HepG2 (cell line): ENCODE measurements around the gene ALDOA. TPM values are rescaled to one million over a fixed set of nuclear protein-coding genes. Genes with fewer than 3 reads are reported as not detected.

Experiments used
- BCL3 ChIP-seq: sonication (generic); formaldehyde crosslinking; IDR thresholded peaks from 2 replicates; pipeline ENCODE4 v1.5.1; 2020; ENCODE audit warnings: mild to moderate bottlenecking, missing genetic modification reagents, moderate library complexity
- CBX5 ChIP-seq: sonication (generic); formaldehyde crosslinking; IDR thresholded peaks from 2 replicates; pipeline ENCODE4 v1.4.0; 2020; ENCODE audit warnings: missing genetic modification reagents, borderline replicate concordance
- GLMP ChIP-seq: sonication (generic); formaldehyde crosslinking; IDR thresholded peaks from 2 replicates; pipeline ENCODE4 v1.9.0; 2021; ENCODE audit warnings: missing genetic modification reagents, mild to moderate bottlenecking, borderline replicate concordance
- HNRNPK ChIP-seq: fragments of 200-400 bp; formaldehyde crosslinking; IDR thresholded peaks from 2 replicates; pipeline ENCODE4 v1.6.1; 2018; ENCODE audit warnings: low read length, low read depth, moderate library complexity, mild to moderate bottlenecking; ENCODE audit not compliant: poor library complexity, severe bottlenecking
- IKZF4 ChIP-seq: sonication (generic); formaldehyde crosslinking; IDR thresholded peaks from 2 replicates; pipeline ENCODE4 v1.5.1; 2020; ENCODE audit warnings: borderline replicate concordance, mild to moderate bottlenecking, low read depth, missing genetic modification reagents; ENCODE audit errors: not compliant biosample characterization
- MAZ ChIP-seq, 2 experiments: sonication (generic) in 1 of 2; formaldehyde crosslinking in 1 of 2; IDR thresholded peaks; 2 replicates each; pipeline versions ENCODE4 v1.5.0 to v1.6.1; 2012 to 2020; ENCODE audit warnings: low read depth in 2 of 2, mild to moderate bottlenecking in 2 of 2, borderline replicate concordance in 1 of 2, improper control_type of control experiment in 1 of 2, low read length in 1 of 2, missing genetic modification reagents in 1 of 2, moderate library complexity in 1 of 2
- SALL1 ChIP-seq: sonication (generic); formaldehyde crosslinking; IDR thresholded peaks from 2 replicates; pipeline ENCODE4 v1.8.0; 2022; ENCODE audit warnings: mild to moderate bottlenecking, missing genetic modification reagents
- STAG1 ChIP-seq: sonication (generic); formaldehyde crosslinking; IDR thresholded peaks from 2 replicates; pipeline ENCODE4 v1.4.0; 2020; ENCODE audit warnings: missing genetic modification reagents
- TCF7 ChIP-seq: sonication (generic); IDR thresholded peaks from 2 replicates; pipeline ENCODE4 v1.6.1; 2016; ENCODE audit warnings: antibody characterized with exemption, low read depth
- TFDP1 ChIP-seq: IDR thresholded peaks from 2 replicates; pipeline ENCODE4 v1.6.1; 2016; ENCODE audit warnings: missing compliant biosample characterization, missing genetic modification reagents, borderline replicate concordance
- THAP11 ChIP-seq: IDR thresholded peaks from 2 replicates; pipeline ENCODE4 v1.6.1; 2016; ENCODE audit warnings: missing biosample characterization, missing genetic modification reagents
- THAP8 ChIP-seq: sonication (generic); formaldehyde crosslinking; IDR thresholded peaks from 2 replicates; pipeline ENCODE4 v1.5.1; 2020; ENCODE audit warnings: missing genetic modification reagents, mild to moderate bottlenecking, borderline replicate concordance
- UBTF ChIP-seq: sonication (generic); formaldehyde crosslinking; IDR thresholded peaks from 2 replicates; pipeline ENCODE4 v1.4.0; 2020; ENCODE audit warnings: mild to moderate bottlenecking, missing genetic modification reagents
- ZNF230 ChIP-seq: sonication (generic); formaldehyde crosslinking; IDR thresholded peaks from 2 replicates; pipeline ENCODE4 v1.4.0; 2020; ENCODE audit warnings: mild to moderate bottlenecking, missing genetic modification reagents
- ZNF232 ChIP-seq: sonication (generic); formaldehyde crosslinking; IDR thresholded peaks from 2 replicates; pipeline ENCODE4 v1.4.0; 2020; ENCODE audit warnings: missing genetic modification reagents, borderline replicate concordance
- ZNF598 ChIP-seq: sonication (generic); formaldehyde crosslinking; IDR thresholded peaks from 2 replicates; pipeline ENCODE4 v1.5.1; 2020; ENCODE audit warnings: mild to moderate bottlenecking, missing genetic modification reagents, borderline replicate concordance
- ZNF619 ChIP-seq: sonication (generic); formaldehyde crosslinking; IDR thresholded peaks from 2 replicates; pipeline ENCODE4 v1.4.0; 2020; ENCODE audit warnings: mild to moderate bottlenecking, missing genetic modification reagents
- ZNF691 ChIP-seq: sonication (generic); formaldehyde crosslinking; IDR thresholded peaks from 2 replicates; pipeline ENCODE4 v1.4.0; 2020; ENCODE audit warnings: missing genetic modification reagents, low read depth, mild to moderate bottlenecking, borderline replicate concordance
- ZNF883 ChIP-seq: sonication (generic); formaldehyde crosslinking; IDR thresholded peaks from 2 replicates; pipeline ENCODE4 v1.5.1; 2020; ENCODE audit warnings: mild to moderate bottlenecking, missing genetic modification reagents; ENCODE audit errors: not compliant biosample characterization
- ZSCAN9 ChIP-seq: IDR thresholded peaks from 2 replicates; pipeline ENCODE4 v1.6.1; 2016; ENCODE audit warnings: borderline replicate concordance
- polyA plus RNA-seq, 8 experiments: library from polyadenylated mRNA; depleted of rRNA in 3 of 8; stranded (reverse) in 7 of 8; unstranded in 1 of 8; fragments of >200 nt; fragmentation: Illumina TruSeq in 4 of 8; extraction: Trizol in 4 of 8; gene quantifications; 2 replicates each; pipeline versions ENCODE4 v1.2.1 to v1.2.3, GENCODE V29; 2011 to 2016; ENCODE audit warnings: low read depth in 4 of 8, missing spikeins in 1 of 8, mixed read lengths in 1 of 8; ENCODE audit not compliant: insufficient read depth in 1 of 8
- total RNA-seq, 5 experiments: library from RNA; depleted of rRNA; stranded (reverse); fragments of >200 nt; fragmentation: Illumina TruSeq; extraction: Trizol; gene quantifications; 2 replicates each; pipeline ENCODE4 v1.2.3, GENCODE V29; 2016; ENCODE audit warnings: low read depth in 1 of 5

ALDOA gene
- total and polyA plus RNA-seq, 2 of the 13 experiments (the other 11 are each of a cell fraction or from before 2014, with no cell fraction given) = 925 to 1,884 TPM

GRCh38 chr16:30054959-30055553 lies 10.5 kb upstream of the ALDOA start (continued):
- no peak for TF ChIP-seq HNRNPK
- 0 out of 2 replicates have a peak, but pooled peaks have one; percentile 36 for TF ChIP-seq ZSCAN9 (CRISPR knock-in tag)
- TF ChIP-seq STAG1 (CRISPR knock-in tag) = peak; percentile 75
- TF ChIP-seq UBTF = peak; percentile 51; the same call in 1 of the 2 replicates
- peak; percentile 65; the same call in 1 of the 2 replicates for TF ChIP-seq ZNF232
- TF ChIP-seq IKZF4 (CRISPR knock-in tag) = peak; percentile 33
- peak; percentile 70; the same call in 1 of the 2 replicates for TF ChIP-seq ZNF691 (CRISPR knock-in tag)
- TF ChIP-seq ZNF883 = peak; percentile 80
- peak; percentile 51; the same call in 1 of the 2 replicates for TF ChIP-seq MAZ (IDR thresholded peaks at IDR 0.05; ENCODE audit: borderline replicate concordance, low read depth, low read length)
- no peak for TF ChIP-seq MAZ (CRISPR knock-in tag; IDR thresholded peaks at IDR 0.05; ENCODE audit: low read depth)
- TF ChIP-seq GLMP (CRISPR knock-in tag) = no peak
- no peak for TF ChIP-seq TCF7
- TF ChIP-seq CBX5 (CRISPR knock-in tag) = 0 out of 2 replicates have a peak, but pooled peaks have one; percentile 49
- TF ChIP-seq TFDP1 (CRISPR knock-in tag) = 0 out of 2 replicates have a peak, but pooled peaks have one; percentile 28
- TF ChIP-seq ZNF230 = peak; percentile 67; the same call in 1 of the 2 replicates
- TF ChIP-seq ZNF598 (CRISPR knock-in tag) = 0 out of 2 replicates have a peak, but pooled peaks have one; percentile 32
- TF ChIP-seq THAP11 (CRISPR knock-in tag) = peak; percentile 49; the same call in 1 of the 2 replicates
- no peak for TF ChIP-seq THAP8 (CRISPR knock-in tag)
- TF ChIP-seq ZNF619 (CRISPR knock-in tag) = peak; percentile 32; the same call in 1 of the 2 replicates
- TF ChIP-seq BCL3 (CRISPR knock-in tag) = 0 out of 2 replicates have a peak, but pooled peaks have one; percentile 43
- peak; percentile 49; the same call in 1 of the 2 replicates for TF ChIP-seq SALL1 (CRISPR knock-in tag)
